ENCODE data around the gene SMIM35. TPM values are rescaled to one million over a fixed set of nuclear protein-coding genes. Genes with fewer than 3 reads are reported as not detected.
A peak's percentile ranks its signal among the peaks of the same experiment; 100 is the strongest.
"Not testable (repeated sequence)": the region's sequence is repeated elsewhere in the genome, so short reads cannot be mapped to it uniquely, and the experiment has no call there.

SMIM35 gene
- total RNA-seq, 1 donor from 2014 or later = not detected

GRCh38 chr11:118033443-118033842 lies 53.3 kb downstream of the SMIM35 start:
- DNase-seq (ENCODE audit: low spot score) = no peak

GRCh38 chr11:118028626-118029025 lies 58.1 kb downstream of the SMIM35 start:
- DNase-seq (ENCODE audit: low spot score) = no peak

GRCh38 chr11:118027694-118028093 lies 59.1 kb downstream of the SMIM35 start:
- DNase-seq (ENCODE audit: low spot score) = no peak

GRCh38 chr11:118021146-118021545 lies 65.6 kb downstream of the SMIM35 start:
- DNase-seq (ENCODE audit: low spot score) = no peak

- no peak for DNase-seq (ENCODE audit: low spot score)
These were observed 68.4 kb downstream of the SMIM35 start for GRCh38 chr11:118018401-118018800.

- no peak for DNase-seq (ENCODE audit: low spot score)
These were observed 69.0 kb downstream of the SMIM35 start for GRCh38 chr11:118017631-118018315.

GRCh38 chr11:118017111-118017510 lies 69.7 kb downstream of the SMIM35 start:
- DNase-seq (ENCODE audit: low spot score) = no peak

- DNase-seq (ENCODE audit: low spot score) = no peak
These were observed 70.7 kb downstream of the SMIM35 start for GRCh38 chr11:118016104-118016503.

- DNase-seq (ENCODE audit: low spot score) = no peak
These were observed 71.3 kb downstream of the SMIM35 start for GRCh38 chr11:118015385-118015841.

GRCh38 chr11:118014022-118014421 lies 72.7 kb downstream of the SMIM35 start:
- no peak for DNase-seq (ENCODE audit: low spot score)

- DNase-seq (ENCODE audit: low spot score) = no peak
These were observed 74.6 kb downstream of the SMIM35 start for GRCh38 chr11:118012083-118012669.

- DNase-seq (ENCODE audit: low spot score) = peak; percentile 55
These were observed 75.9 kb downstream of the SMIM35 start for GRCh38 chr11:118010738-118011461.

GRCh38 chr11:118009864-118010737 lies 76.7 kb downstream of the SMIM35 start:
- DNase-seq (ENCODE audit: low spot score) = no peak

GRCh38 chr11:118008271-118008911 lies 78.4 kb downstream of the SMIM35 start:
- DNase-seq (ENCODE audit: low spot score) = no peak

GRCh38 chr11:118007563-118008270 lies 79.0 kb downstream of the SMIM35 start:
- DNase-seq (ENCODE audit: low spot score) = not testable (repeated sequence)

- no peak for DNase-seq (ENCODE audit: low spot score)
These were observed 79.7 kb downstream of the SMIM35 start for GRCh38 chr11:118007040-118007439.

- no peak for DNase-seq (ENCODE audit: low spot score)
These were observed 80.6 kb downstream of the SMIM35 start for GRCh38 chr11:118006153-118006534.

GRCh38 chr11:118005224-118006152 lies 81.3 kb downstream of the SMIM35 start:
- DNase-seq (ENCODE audit: low spot score) = no peak

- DNase-seq (ENCODE audit: low spot score) = no peak
These were observed 82.1 kb downstream of the SMIM35 start for GRCh38 chr11:118004543-118005223.

All from mucosa of gallbladder (tissue), 1 donor.